Liver (tissue), 9 donors: ENCODE results near the gene ALK. TPM values are rescaled to one million over a fixed set of nuclear protein-coding genes. Genes with fewer than 3 reads are reported as not detected.

ENCODE experiments used
- DNase-seq: peaks from one replicate; pipeline ENCODE4 v3.0.0-alpha.2; 2017; ENCODE audit warnings: low spot score
- H3K27ac ChIP-seq, 2 donors: one replicate each; pipeline ENCODE4 v1.7.0; 2013; ENCODE audit warnings: inconsistent platforms in 2 of 2, low read length in 2 of 2, control low read depth in 1 of 2, low read depth in 1 of 2, mild to moderate bottlenecking in 1 of 2
- H3K27me3 ChIP-seq, 4 donors: one replicate each; pipeline versions ENCODE4 v1.6.1 to v1.7.0; 2013; ENCODE audit warnings: low read length in 3 of 4, inconsistent platforms in 1 of 4, mild to moderate bottlenecking in 1 of 4, moderate library complexity in 1 of 4; ENCODE audit not compliant: control insufficient read depth in 4 of 4, insufficient read depth in 4 of 4
- H3K36me3 ChIP-seq, 4 donors: one replicate each; pipeline versions ENCODE4 v1.6.1 to v1.7.0; 2013; ENCODE audit warnings: low read length in 3 of 4, mild to moderate bottlenecking in 3 of 4, low read depth in 1 of 4, moderate library complexity in 1 of 4; ENCODE audit not compliant: control insufficient read depth in 4 of 4, insufficient read depth in 3 of 4
- H3K4me1 ChIP-seq, 4 donors: one replicate each; pipeline versions ENCODE4 v1.6.1 to v1.7.0; 2013; ENCODE audit warnings: low read length in 3 of 4, mild to moderate bottlenecking in 3 of 4, moderate library complexity in 1 of 4; ENCODE audit not compliant: control insufficient read depth in 4 of 4, insufficient read depth in 4 of 4
- H3K4me3 ChIP-seq, 3 donors: one replicate each; pipeline versions ENCODE4 v1.6.1 to v1.7.0; 2013; ENCODE audit warnings: low read length in 3 of 3, control low read depth in 1 of 3, low read depth in 1 of 3, mild to moderate bottlenecking in 1 of 3
- H3K9ac ChIP-seq, 2 donors: one replicate each; pipeline ENCODE4 v1.7.0; 2013; ENCODE audit warnings: low read length in 2 of 2, mild to moderate bottlenecking in 2 of 2, moderate library complexity in 2 of 2, control low read depth in 1 of 2, low read depth in 1 of 2
- H3K9me3 ChIP-seq, 4 donors: one replicate each; pipeline versions ENCODE4 v1.6.1 to v1.7.0; 2013; ENCODE audit warnings: low read length in 3 of 4; ENCODE audit not compliant: control insufficient read depth in 4 of 4
- ATF3 ChIP-seq: IDR thresholded peaks from 2 replicates; pipeline ENCODE4 v1.6.1; 2016; ENCODE audit warnings: antibody characterized with exemption
- CTCF ChIP-seq: fragments of 150-350 bp; IDR thresholded peaks from 2 replicates; pipeline ENCODE4 v1.5.1; 2017; ENCODE audit warnings: improper control_type of control experiment, low read depth, low read length; ENCODE audit not compliant: missing input control
- FOXA1 ChIP-seq: IDR thresholded peaks from 2 replicates; pipeline ENCODE4 v1.6.1; 2016; ENCODE audit warnings: antibody characterized with exemption
- FOXA2 ChIP-seq: IDR thresholded peaks from 2 replicates; pipeline ENCODE4 v1.6.1; 2016; ENCODE audit warnings: antibody characterized with exemption
- RAD21 ChIP-seq, 2 donors: IDR thresholded peaks; 2 replicates each; pipeline ENCODE4 v1.6.1; 2016; ENCODE audit warnings: antibody characterized with exemption in 2 of 2, mild to moderate bottlenecking in 2 of 2
- REST ChIP-seq: IDR thresholded peaks from 2 replicates; pipeline ENCODE4 v1.6.1; 2016; ENCODE audit warnings: antibody characterized with exemption, mild to moderate bottlenecking
- RXRA ChIP-seq, 2 donors: IDR thresholded peaks; 2 replicates each; pipeline ENCODE4 v1.6.1; 2017 to 2018; ENCODE audit warnings: antibody characterized with exemption in 2 of 2, mild to moderate bottlenecking in 1 of 2
- SP1 ChIP-seq: IDR thresholded peaks from 2 replicates; pipeline ENCODE4 v1.6.1; 2018; ENCODE audit warnings: antibody characterized with exemption, mild to moderate bottlenecking
- TAF1 ChIP-seq: conservative IDR thresholded peaks from 2 replicates; pipeline ENCODE4 v1.6.1; 2016; ENCODE audit warnings: antibody characterized with exemption, mild to moderate bottlenecking
- WGBS: extraction: QIAGEN DNeasy Blood & Tissue Kit; methylation state at CpG from one replicate; pipeline ENCODE4 v1.1.7; 2013; 5-methylcytosine and 5-hydroxymethylcytosine counted together
- polyA plus RNA-seq, 2 donors: library from polyadenylated mRNA; stranded (reverse) in 1 of 2; unstranded in 1 of 2; fragments of 200-250 nt in 1 of 2; fragments of >200 nt in 1 of 2; fragmentation: Nextera tagmentation in 1 of 2; extraction: Ambion mirVana in 1 of 2; gene quantifications; one replicate each; pipeline versions ENCODE4 v1.2.1 to v1.2.3, GENCODE V29; 2013 to 2015
- total RNA-seq, 2 donors: library from RNA; depleted of rRNA; stranded (reverse); fragments of >200 nt; gene quantifications; one replicate each; pipeline ENCODE4 v1.2.3, GENCODE V29; 2014
- TF ChIP-seq, protein P1 (sequence below): IDR thresholded peaks from 2 replicates; pipeline ENCODE4 v1.6.1; 2016; ENCODE audit warnings: antibody characterized with exemption
- donor health status: healthy.
- donor health status: healthy.
- donor health status: healthy.
- donor health status: healthy.
- donor health status: healthy.

Gene ALK
- total and polyA plus RNA-seq, 4 donors, result under 0.01 TPM; not detected in 3

- H3K4me1 ChIP-seq, result peaks cover 5 to 27% (median 16%) of the 10 kb centered on the region in 4 donors
- 94% methylated on average over 4 of the region's 4 CpGs for WGBS
- no peaks in the 10 kb centered on the region for H3K27me3 ChIP-seq
- no peak overlapping the region for H3K4me3 ChIP-seq
- no peak for DNase-seq
- TF ChIP-seq, protein P1, sequence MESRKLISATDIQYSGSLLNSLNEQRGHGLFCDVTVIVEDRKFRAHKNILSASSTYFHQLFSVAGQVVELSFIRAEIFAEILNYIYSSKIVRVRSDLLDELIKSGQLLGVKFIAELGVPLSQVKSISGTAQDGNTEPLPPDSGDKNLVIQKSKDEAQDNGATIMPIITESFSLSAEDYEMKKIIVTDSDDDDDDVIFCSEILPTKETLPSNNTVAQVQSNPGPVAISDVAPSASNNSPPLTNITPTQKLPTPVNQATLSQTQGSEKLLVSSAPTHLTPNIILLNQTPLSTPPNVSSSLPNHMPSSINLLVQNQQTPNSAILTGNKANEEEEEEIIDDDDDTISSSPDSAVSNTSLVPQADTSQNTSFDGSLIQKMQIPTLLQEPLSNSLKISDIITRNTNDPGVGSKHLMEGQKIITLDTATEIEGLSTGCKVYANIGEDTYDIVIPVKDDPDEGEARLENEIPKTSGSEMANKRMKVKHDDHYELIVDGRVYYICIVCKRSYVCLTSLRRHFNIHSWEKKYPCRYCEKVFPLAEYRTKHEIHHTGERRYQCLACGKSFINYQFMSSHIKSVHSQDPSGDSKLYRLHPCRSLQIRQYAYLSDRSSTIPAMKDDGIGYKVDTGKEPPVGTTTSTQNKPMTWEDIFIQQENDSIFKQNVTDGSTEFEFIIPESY, result no peak
- no peak for TF ChIP-seq CTCF
- no peak for TF ChIP-seq TAF1
- no peak for TF ChIP-seq RAD21 (IDR thresholded peaks at IDR 0.05)
- no peak for TF ChIP-seq ATF3
- TF ChIP-seq FOXA1, result no peak
- TF ChIP-seq SP1, result no peak
- TF ChIP-seq REST, result no peak
- no peak for TF ChIP-seq RXRA (IDR thresholded peaks at IDR 0.05)
- no peaks in the 10 kb centered on the region for H3K9me3 ChIP-seq
- H3K27ac ChIP-seq, result no peak overlapping the region
- no peak overlapping the region for H3K9ac ChIP-seq
- H3K36me3 ChIP-seq, result no peaks in the 10 kb centered on the region
Measured at GRCh38 chr2:29528371-29528770, 393.0 kb downstream of the ALK start.

DNA sequence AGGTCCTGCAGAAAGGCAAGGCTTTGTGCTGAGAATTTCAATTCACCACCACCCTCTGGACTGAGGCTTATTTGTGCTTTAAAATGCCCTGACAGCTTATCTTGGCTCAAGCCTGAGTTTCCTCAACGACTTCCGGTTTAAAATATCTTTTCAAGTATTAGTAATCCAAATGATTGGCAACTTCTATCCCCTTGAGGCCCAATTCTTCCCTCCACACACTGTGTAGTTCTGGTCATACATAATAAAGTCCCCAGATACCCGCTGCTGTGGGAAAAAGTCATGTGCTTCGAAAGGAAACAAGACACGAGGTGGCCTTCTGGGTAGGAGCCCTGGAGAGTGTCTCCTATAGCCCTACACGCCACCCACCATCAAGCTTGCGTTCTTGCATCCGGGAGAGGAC lies 393.4 kb downstream of the ALK start:
- Histone ChIP-seq H3K36me3 (no peaks in the 10 kb centered on the region), H3K4me3 (no peak overlapping the region), H3K9ac (no peak overlapping the region), H3K27ac (no peak overlapping the region), H3K27me3 (no peaks in the 10 kb centered on the region), H3K9me3 (no peaks in the 10 kb centered on the region), H3K4me1 (peaks cover 5 to 27% (median 16%) of the 10 kb centered on the region in 4 donors)
- no peak for DNase-seq
- no peak for TF ChIP-seq FOXA2
- WGBS, result 88% methylated on average over 8 of the region's 8 CpGs
